Measurements from ENCODE around the gene SLC35A2.

SLC35A2 gene

DNA sequence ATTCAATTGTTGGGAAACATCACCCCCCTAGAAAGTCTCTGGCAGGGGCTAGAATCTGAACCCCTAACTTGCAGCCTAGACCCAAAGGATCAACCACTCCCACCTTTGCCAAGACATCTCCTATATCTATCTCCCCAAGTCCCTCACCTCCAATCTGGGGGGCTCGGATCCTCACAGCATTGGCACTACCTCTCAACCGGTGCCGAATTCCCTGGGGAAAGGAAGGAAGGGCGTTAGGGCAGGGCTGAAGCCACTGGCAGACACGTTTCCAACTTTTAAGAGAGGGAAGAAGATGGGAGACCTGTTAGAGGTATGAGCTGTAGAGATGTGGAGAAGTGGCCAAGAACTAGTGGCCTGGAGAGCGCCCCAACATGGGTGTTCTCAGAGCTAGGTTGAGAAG, 16.6 kb downstream of the SLC35A2 start:
- H3F3A ChIP-seq (ENCODE audit: low read depth) = no peaks in the 10 kb centered on the region
- no peaks in the 10 kb centered on the region for H3K27me3 ChIP-seq (ENCODE audit: insufficient read depth, low read length, poor library complexity, severe bottlenecking)
- H3K79me2 ChIP-seq (ENCODE audit: insufficient read depth, low read length) = peaks cover 39% of the 10 kb centered on the region
- TF ChIP-seq EZH2phosphoT487 (IDR thresholded peaks at IDR 0.05; ENCODE audit: borderline replicate concordance) (no peak), CTCF (conservative IDR thresholded peaks at IDR 0.05; ENCODE audit: low read length) (no peak)
- H3K9ac ChIP-seq (ENCODE audit: low read depth, low read length, poor library complexity, severe bottlenecking) = no peak overlapping the region
- H3K36me3 ChIP-seq (ENCODE audit: insufficient read depth, low read length) = no peaks in the 10 kb centered on the region
- no peak overlapping the region for H2AFZ ChIP-seq (ENCODE audit: low read length)
- no peak overlapping the region for H3K4me2 ChIP-seq (ENCODE audit: low read depth, low read length, poor library complexity, severe bottlenecking)
- H3K9me2 ChIP-seq (replicated peaks; ENCODE audit: low read depth, low read length) = no peaks in the 10 kb centered on the region
- no peaks in the 10 kb centered on the region for H3K4me1 ChIP-seq (ENCODE audit: insufficient read depth, low read length, poor library complexity, severe bottlenecking)
- no peaks in the 10 kb centered on the region for H3K9me3 ChIP-seq (ENCODE audit: insufficient read depth, low read depth, low read length)
- H4K20me1 ChIP-seq (ENCODE audit: insufficient read depth, low read length, poor library complexity, severe bottlenecking) = peaks cover 24% of the 10 kb centered on the region
- H3K4me3 ChIP-seq (ENCODE audit: low read length, poor library complexity, severe bottlenecking) = no peak overlapping the region

DNA sequence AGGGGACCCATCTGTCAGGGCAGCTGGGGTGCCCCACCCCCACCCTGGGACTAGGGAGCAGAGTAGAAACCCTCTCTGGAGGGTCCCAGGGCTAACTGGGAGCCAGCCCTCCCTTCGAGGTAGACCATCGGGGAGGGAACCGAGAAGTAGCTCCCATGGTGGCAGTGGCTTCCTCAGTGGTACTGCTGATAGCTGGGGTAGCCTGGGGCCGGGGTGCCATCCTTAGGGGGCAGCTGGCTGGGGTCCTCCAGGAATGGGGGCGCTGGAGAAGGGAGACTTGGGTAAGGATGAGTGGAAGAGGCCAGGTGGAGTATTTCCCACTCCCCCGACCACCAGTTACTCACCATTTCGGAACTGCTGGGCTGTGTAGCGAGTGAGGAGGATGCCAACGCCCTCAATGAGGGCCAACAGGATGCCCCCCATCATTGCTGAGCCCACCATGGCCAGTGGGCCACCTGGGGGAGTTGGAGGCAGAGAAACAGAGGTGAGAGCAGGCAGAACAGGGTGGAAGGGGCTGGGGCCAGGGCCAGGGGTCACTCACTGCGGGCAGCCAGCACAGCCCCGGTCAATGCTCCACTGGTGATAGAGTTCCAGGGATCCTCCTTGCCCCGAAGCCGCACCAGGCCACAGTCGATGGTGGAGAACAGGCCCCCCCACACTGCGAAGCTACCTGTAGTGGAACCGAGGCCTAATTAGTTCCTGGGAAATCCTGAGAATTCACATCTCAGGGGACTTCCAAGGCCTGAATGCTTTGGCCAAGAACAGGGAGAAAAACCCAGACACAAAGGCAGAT, 17.7 kb downstream of the SLC35A2 start:
- H3K4me3 ChIP-seq (ENCODE audit: low read length, poor library complexity, severe bottlenecking) = no peak overlapping the region
- peaks cover 28% of the 10 kb centered on the region; the same call in 1 of the 2 replicates for H3K79me2 ChIP-seq (ENCODE audit: insufficient read depth, low read length)
- no peak overlapping the region for H3K9ac ChIP-seq (ENCODE audit: low read depth, low read length, poor library complexity, severe bottlenecking)
- TF ChIP-seq CTCF (conservative IDR thresholded peaks at IDR 0.05; ENCODE audit: low read length) (no peak), EZH2phosphoT487 (IDR thresholded peaks at IDR 0.05; ENCODE audit: borderline replicate concordance) (no peak)
- no peak overlapping the region for H3K4me2 ChIP-seq (ENCODE audit: low read depth, low read length, poor library complexity, severe bottlenecking)
- peaks cover 19% of the 10 kb centered on the region for H4K20me1 ChIP-seq (ENCODE audit: insufficient read depth, low read length, poor library complexity, severe bottlenecking)
- no peaks in the 10 kb centered on the region for H3K9me3 ChIP-seq (ENCODE audit: insufficient read depth, low read depth, low read length)
- no peak overlapping the region for H2AFZ ChIP-seq (ENCODE audit: low read length)
- no peaks in the 10 kb centered on the region for H3K27me3 ChIP-seq (ENCODE audit: insufficient read depth, low read length, poor library complexity, severe bottlenecking)
- no peaks in the 10 kb centered on the region for H3F3A ChIP-seq (ENCODE audit: low read depth)
- H3K9me2 ChIP-seq (replicated peaks; ENCODE audit: low read depth, low read length) = no peaks in the 10 kb centered on the region
- H3K36me3 ChIP-seq (ENCODE audit: insufficient read depth, low read length) = no peaks in the 10 kb centered on the region
- H3K4me1 ChIP-seq (ENCODE audit: insufficient read depth, low read length, poor library complexity, severe bottlenecking) = no peaks in the 10 kb centered on the region

- H3K9ac ChIP-seq (ENCODE audit: low read depth, low read length, poor library complexity, severe bottlenecking) = no peak overlapping the region
- H3K4me2 ChIP-seq (ENCODE audit: low read depth, low read length, poor library complexity, severe bottlenecking) = no peak overlapping the region
- TF ChIP-seq EZH2phosphoT487 (IDR thresholded peaks at IDR 0.05; ENCODE audit: borderline replicate concordance) = no peak
- no peak for TF ChIP-seq CTCF (conservative IDR thresholded peaks at IDR 0.05; ENCODE audit: low read length)
These were observed 18.6 kb downstream of the SLC35A2 start for GRCh38 chrX:48892896-48893295.

More at GRCh38 chrX:48892896-48893295, 18.6 kb downstream of the SLC35A2 start:
- H3K27me3 ChIP-seq (ENCODE audit: insufficient read depth, low read length, poor library complexity, severe bottlenecking) = no peaks in the 10 kb centered on the region
- H2AFZ ChIP-seq (ENCODE audit: low read length) = no peak overlapping the region
- H3F3A ChIP-seq (ENCODE audit: low read depth) = no peaks in the 10 kb centered on the region
- no peaks in the 10 kb centered on the region for H3K9me2 ChIP-seq (replicated peaks; ENCODE audit: low read depth, low read length)
- no peaks in the 10 kb centered on the region for H3K36me3 ChIP-seq (ENCODE audit: insufficient read depth, low read length)
- no peak overlapping the region for H3K4me3 ChIP-seq (ENCODE audit: low read length, poor library complexity, severe bottlenecking)
- no peaks in the 10 kb centered on the region for H3K4me1 ChIP-seq (ENCODE audit: insufficient read depth, low read length, poor library complexity, severe bottlenecking)
- H4K20me1 ChIP-seq (ENCODE audit: insufficient read depth, low read length, poor library complexity, severe bottlenecking) = peaks cover 19% of the 10 kb centered on the region
- H3K79me2 ChIP-seq (ENCODE audit: insufficient read depth, low read length) = peaks cover 27% of the 10 kb centered on the region; the same call in 1 of the 2 replicates
- no peaks in the 10 kb centered on the region for H3K9me3 ChIP-seq (ENCODE audit: insufficient read depth, low read depth, low read length)

Data from Loucy (cell line).